ENCODE results near the gene RAB44.

Gene RAB44

DNA sequence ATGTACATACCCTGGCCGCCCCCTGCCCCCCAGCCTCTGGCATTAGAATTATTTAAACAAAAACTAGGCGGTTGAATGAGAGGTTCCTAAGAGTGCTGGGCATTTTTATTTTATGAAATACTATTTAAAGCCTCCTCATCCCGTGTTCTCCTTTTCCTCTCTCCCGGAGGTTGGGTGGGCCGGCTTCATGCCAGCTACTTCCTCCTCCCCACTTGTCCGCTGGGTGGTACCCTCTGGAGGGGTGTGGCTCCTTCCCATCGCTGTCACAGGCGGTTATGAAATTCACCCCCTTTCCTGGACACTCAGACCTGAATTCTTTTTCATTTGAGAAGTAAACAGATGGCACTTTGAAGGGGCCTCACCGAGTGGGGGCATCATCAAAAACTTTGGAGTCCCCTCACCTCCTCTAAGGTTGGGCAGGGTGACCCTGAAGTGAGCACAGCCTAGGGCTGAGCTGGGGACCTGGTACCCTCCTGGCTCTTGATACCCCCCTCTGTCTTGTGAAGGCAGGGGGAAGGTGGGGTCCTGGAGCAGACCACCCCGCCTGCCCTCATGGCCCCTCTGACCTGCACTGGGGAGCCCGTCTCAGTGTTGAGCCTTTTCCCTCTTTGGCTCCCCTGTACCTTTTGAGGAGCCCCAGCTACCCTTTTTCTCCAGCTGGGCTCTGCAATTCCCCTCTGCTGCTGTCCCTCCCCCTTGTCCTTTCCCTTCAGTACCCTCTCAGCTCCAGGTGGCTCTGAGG lies 11.5 kb upstream of the RAB44 start:
- Mint-ChIP-seq H3K27ac (peak overlapping the region; percentile 73 to 79), H3K4me1 (ENCODE audit: low read depth in 2 of 2) (peaks cover 3% of the 10 kb centered on the region in 2 donors), H3K27me3 (no peaks in the 10 kb centered on the region), H3K4me3 (peak overlapping the region in 1 of 2 donors; percentile 22), H3K36me3 (ENCODE audit: insufficient read depth) (peaks cover 61% of the 10 kb centered on the region), H3K9me3 (no peaks in the 10 kb centered on the region)
- DNase-seq = no peak
- no peak for ATAC-seq (replicated peaks)

DNA sequence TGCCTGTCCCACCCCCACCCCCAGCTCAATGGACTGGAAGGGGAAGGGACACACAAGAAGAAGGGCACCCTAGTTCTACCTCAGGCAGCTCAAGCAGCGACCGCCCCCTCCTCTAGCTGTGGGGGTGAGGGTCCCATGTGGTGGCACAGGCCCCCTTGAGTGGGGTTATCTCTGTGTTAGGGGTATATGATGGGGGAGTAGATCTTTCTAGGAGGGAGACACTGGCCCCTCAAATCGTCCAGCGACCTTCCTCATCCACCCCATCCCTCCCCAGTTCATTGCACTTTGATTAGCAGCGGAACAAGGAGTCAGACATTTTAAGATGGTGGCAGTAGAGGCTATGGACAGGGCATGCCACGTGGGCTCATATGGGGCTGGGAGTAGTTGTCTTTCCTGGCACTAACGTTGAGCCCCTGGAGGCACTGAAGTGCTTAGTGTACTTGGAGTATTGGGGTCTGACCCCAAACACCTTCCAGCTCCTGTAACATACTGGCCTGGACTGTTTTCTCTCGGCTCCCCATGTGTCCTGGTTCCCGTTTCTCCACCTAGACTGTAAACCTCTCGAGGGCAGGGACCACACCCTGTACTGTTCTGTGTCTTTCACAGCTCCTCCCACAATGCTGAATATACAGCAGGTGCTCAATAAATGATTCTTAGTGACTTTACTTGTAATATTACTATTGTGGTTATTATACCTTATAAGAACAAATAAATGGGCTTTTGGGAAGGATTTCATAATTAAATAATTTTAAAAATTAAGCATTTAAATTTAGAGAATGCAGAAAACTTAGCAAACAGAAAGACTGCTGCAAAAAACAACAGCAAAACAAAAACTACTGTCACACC lies 10.7 kb upstream of the RAB44 start:
- no peaks in the 10 kb centered on the region for H3K9me3 Mint-ChIP-seq
- ATAC-seq (replicated peaks) (no peak), DNase-seq (no peak)
- H3K4me1 Mint-ChIP-seq (ENCODE audit: low read depth in 2 of 2) = peaks cover 0 to 10% of the 10 kb centered on the region in 2 donors
- no peaks in the 10 kb centered on the region for H3K27me3 Mint-ChIP-seq
- H3K36me3 Mint-ChIP-seq (ENCODE audit: insufficient read depth) = peaks cover 53% of the 10 kb centered on the region
- H3K27ac Mint-ChIP-seq = peak overlapping the region in 1 of 2 donors; percentile 73
- H3K4me3 Mint-ChIP-seq = no peak overlapping the region

DNA sequence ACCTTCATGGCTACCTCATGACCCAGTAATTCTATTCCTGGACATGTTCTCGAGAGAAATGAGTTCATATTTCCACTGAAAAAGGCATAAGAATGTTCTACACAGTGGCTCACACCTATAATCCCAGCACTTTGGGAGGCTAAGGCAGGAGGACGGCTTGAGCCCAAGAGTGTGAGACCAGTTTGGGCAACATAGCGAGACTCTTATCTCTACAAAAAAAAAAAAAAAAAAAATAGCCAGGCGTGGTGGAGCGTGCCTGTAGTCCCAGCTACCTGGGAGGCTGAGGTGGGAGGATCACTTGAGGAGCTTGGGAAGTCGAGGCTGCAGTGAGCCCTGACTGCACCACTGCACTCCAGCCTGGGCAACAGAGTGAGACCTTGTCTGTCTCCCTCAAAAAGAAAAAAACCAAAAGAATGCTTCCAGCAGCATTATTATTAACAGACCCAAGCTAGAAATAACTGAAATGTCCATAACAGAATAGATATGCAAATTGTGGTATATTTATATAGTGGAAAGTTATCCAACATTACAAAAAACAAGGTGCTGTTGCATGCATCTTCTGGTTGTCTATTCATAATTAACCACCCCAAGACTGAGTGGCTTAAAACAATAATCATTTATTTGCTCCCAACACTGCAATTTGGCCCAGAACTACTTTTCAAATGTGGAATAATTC lies 9.4 kb upstream of the RAB44 start:
- H3K36me3 Mint-ChIP-seq (ENCODE audit: insufficient read depth) = peaks cover 43% of the 10 kb centered on the region
- no peak for ATAC-seq (replicated peaks)
- no peak for DNase-seq
- H3K4me1 Mint-ChIP-seq (ENCODE audit: low read depth in 2 of 2) = peaks cover 9 to 15% of the 10 kb centered on the region in 2 donors
- H3K9me3 Mint-ChIP-seq = no peaks in the 10 kb centered on the region
- H3K27ac Mint-ChIP-seq = peak overlapping the region in 1 of 2 donors; percentile 73
- H3K4me3 Mint-ChIP-seq = no peak overlapping the region
- no peaks in the 10 kb centered on the region for H3K27me3 Mint-ChIP-seq

DNA sequence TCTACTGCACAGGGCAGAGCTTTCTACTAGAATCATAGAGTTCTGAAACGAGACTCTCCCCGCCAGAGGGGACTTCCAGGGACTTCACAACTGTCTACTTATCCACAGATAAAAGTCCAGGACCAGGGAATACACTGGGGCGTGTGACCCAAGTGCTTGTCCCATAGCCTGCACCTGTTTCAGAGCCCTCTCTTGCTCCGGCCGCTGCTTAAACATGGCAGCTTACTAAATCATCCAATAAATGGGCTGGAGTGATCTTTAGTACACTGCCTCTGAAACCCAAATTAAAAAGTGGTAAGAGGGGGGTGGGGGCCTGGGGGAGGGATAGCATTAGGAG lies 8.9 kb upstream of the RAB44 start:
- H3K4me3 Mint-ChIP-seq = no peak overlapping the region
- peaks cover 41% of the 10 kb centered on the region for H3K36me3 Mint-ChIP-seq (ENCODE audit: insufficient read depth)
- peak overlapping the region in 1 of 2 donors; percentile 73 for H3K27ac Mint-ChIP-seq
- no peaks in the 10 kb centered on the region for H3K9me3 Mint-ChIP-seq
- no peak for ATAC-seq (replicated peaks)
- peaks cover 9 to 18% of the 10 kb centered on the region in 2 donors for H3K4me1 Mint-ChIP-seq (ENCODE audit: low read depth in 2 of 2)
- H3K27me3 Mint-ChIP-seq = no peaks in the 10 kb centered on the region
- DNase-seq = no peak

DNA sequence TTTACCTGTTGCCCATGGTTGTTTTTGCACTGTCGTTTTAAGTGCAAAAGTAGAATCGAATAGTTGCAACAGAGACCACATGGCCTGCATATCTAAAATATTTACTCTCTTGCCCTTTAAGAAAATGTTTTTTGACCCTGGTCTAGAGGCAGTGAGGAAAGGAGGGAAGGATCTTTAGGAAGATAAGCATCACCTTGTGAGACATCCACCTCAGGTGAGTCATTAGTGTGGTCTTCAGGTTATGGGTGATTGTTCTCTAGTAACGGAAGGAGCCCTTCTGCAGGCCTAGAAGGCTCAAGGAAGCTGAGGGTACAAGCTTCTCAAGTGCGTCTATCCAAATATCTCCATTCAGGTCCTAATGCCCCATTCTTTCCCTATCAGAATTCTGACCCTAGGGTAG lies 6.6 kb upstream of the RAB44 start:
- Mint-ChIP-seq H3K27me3 (no peaks in the 10 kb centered on the region), H3K27ac (peak overlapping the region in 1 of 2 donors; percentile 66), H3K4me1 (ENCODE audit: low read depth in 2 of 2) (peaks cover 9 to 18% of the 10 kb centered on the region in 2 donors), H3K36me3 (ENCODE audit: insufficient read depth) (peaks cover 25% of the 10 kb centered on the region), H3K4me3 (no peak overlapping the region), H3K9me3 (no peaks in the 10 kb centered on the region)
- no peak for DNase-seq
- peak; percentile 20 for ATAC-seq (replicated peaks)

DNA sequence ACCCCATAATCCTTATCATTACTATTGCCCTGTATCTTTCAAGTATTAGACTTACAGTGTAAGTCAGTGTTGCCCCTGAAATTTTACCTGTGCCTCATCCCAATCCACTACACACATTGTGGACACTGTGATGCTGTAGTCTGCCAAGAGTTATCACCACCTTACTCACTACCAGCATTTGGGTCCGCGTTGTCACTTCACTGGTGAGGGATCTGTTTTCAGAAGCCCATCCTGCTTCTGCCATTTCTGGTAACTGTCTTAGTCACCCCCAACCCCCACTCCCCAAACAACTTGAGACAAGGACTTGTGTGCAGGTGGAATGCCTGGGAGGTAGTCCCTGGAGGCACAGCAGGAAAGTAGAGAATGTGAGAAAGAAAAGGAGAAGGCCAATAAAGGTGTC lies 6.0 kb upstream of the RAB44 start:
- Mint-ChIP-seq H3K36me3 (ENCODE audit: insufficient read depth) (peaks cover 19% of the 10 kb centered on the region), H3K4me1 (ENCODE audit: low read depth in 2 of 2) (peaks cover 9 to 18% of the 10 kb centered on the region in 2 donors), H3K4me3 (no peak overlapping the region), H3K27me3 (no peaks in the 10 kb centered on the region), H3K27ac (peak overlapping the region in 1 of 2 donors; percentile 81), H3K9me3 (no peaks in the 10 kb centered on the region)
- ATAC-seq (replicated peaks) = no peak
- no peak for DNase-seq

DNA sequence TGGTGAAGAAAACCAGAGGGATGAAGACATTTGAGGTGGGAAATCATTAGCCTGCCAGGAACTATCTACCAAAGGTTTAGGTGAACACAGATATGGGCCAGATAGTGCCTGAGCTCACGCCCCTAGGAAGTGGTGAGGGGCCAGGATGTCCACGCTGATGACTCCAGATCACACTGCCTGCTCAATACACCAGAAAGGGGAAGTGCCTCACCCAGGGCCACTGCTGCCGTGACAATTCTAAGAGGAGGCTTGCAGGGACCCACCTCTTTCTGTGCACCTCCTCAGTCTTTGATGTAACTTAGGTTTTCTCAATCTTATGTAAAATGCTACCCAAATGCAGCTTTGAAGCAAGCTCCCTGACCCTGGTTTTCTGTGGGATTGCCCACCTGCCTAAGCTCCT lies 5.4 kb upstream of the RAB44 start:
- H3K27ac Mint-ChIP-seq = peak overlapping the region; percentile 42 to 81
- no peaks in the 10 kb centered on the region for H3K9me3 Mint-ChIP-seq
- peaks cover 19% of the 10 kb centered on the region for H3K36me3 Mint-ChIP-seq (ENCODE audit: insufficient read depth)
- peak in 1 of 3 experiments; percentile 16 for DNase-seq
- no peaks in the 10 kb centered on the region for H3K27me3 Mint-ChIP-seq
- no peak overlapping the region for H3K4me3 Mint-ChIP-seq
- peak; percentile 83 for ATAC-seq (replicated peaks)
- H3K4me1 Mint-ChIP-seq (ENCODE audit: low read depth in 2 of 2) = peaks cover 9 to 18% of the 10 kb centered on the region in 2 donors

DNA sequence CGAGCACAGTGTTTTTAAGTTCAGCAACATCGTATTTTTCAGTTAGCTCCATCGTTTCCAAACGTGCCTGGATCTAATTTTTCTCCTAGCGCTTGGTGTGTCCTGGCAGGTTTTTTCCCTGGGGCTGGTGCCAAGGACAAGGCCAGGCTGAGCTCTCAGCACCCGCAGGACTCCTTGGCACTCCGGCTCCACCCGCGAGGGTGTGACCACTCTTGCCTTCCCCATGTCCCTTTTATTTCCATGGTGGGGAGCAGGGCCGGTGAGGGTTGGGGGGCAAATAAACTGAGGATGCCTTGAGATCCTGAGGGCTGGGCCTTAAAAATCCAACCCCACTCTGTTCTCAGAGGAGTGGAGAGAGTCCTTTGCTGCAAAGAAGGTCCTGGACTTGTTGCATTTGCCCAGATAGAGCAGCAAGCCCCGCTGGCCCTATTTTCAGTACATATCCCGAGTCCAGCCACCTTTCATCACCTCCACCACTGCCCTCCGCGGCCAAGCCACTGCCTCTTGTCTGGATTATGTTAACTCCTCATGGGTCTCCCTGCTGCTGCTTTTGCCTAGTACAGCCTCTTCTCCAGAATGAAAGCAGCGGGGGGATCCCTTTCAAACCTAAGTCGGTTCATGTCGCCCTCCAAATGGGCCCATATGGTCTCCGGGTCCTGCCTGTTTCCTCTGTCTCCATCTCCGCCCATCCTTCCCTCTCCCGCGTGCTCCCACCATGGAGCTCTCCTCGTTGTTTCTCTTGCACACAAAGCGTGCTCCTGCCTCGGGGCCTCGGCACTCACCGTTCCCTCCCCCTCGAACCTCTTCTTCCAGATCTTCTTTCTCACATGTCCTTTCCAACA lies 4.5 kb upstream of the RAB44 start:
- peaks cover 0 to under 1% of the 10 kb centered on the region in 2 donors for H3K27me3 Mint-ChIP-seq
- ATAC-seq (replicated peaks) = no peak
- DNase-seq = no peak
- no peaks in the 10 kb centered on the region for H3K9me3 Mint-ChIP-seq
- H3K4me3 Mint-ChIP-seq = no peak overlapping the region
- peaks cover 12% of the 10 kb centered on the region for H3K36me3 Mint-ChIP-seq (ENCODE audit: insufficient read depth)
- peak overlapping the region; percentile 42 to 81 for H3K27ac Mint-ChIP-seq
- H3K4me1 Mint-ChIP-seq (ENCODE audit: low read depth in 2 of 2) = peaks cover 9 to 22% of the 10 kb centered on the region in 2 donors

DNA sequence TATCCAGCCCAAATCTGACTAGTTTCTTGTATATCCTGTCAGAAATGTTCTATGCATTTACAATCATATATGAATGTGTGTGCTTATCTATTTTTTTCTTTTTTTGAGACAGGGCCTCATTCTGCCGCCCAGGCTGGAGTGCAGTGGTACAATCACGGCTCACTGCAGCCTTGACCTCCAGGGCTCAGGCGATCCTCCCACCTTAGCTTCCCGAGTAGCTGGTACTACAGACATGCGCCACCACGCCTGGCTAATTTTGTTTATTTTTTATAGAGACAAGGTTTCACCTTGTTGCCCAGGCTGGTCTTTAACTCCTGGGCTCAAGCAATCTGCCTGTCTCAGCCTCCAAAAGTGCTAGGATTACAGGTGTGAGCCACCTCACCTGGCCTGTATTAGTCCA lies 3.0 kb upstream of the RAB44 start:
- peaks cover 0 to 12% of the 10 kb centered on the region in 2 donors for H3K27me3 Mint-ChIP-seq
- ATAC-seq (replicated peaks) (no peak), DNase-seq (no peak)
- no peak overlapping the region for H3K4me3 Mint-ChIP-seq
- peaks cover 9 to 25% of the 10 kb centered on the region in 2 donors for H3K4me1 Mint-ChIP-seq (ENCODE audit: low read depth in 2 of 2)
- H3K27ac Mint-ChIP-seq = no peak overlapping the region
- no peaks in the 10 kb centered on the region for H3K9me3 Mint-ChIP-seq
- H3K36me3 Mint-ChIP-seq (ENCODE audit: insufficient read depth) = peaks cover 4% of the 10 kb centered on the region

DNA sequence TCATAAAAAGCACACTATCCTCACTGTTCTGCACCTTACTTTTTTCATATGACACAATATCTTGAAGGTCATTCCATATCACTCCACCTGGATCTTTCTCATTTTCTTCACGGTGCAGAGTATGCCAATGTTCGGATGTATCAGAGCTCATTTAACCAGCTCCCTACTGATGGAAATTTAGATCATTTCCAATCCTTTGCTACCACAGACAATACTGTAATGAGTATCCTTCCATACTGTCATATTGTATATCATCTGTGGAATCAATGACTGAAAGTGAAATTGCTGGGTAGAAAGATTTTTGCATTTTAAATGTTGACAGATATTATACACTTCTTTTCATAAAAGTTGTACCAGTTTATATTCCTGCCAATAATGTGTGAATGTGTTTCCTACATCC lies 2.2 kb upstream of the RAB44 start:
- Mint-ChIP-seq H3K9me3 (no peaks in the 10 kb centered on the region), H3K27me3 (peaks cover 0 to 12% of the 10 kb centered on the region in 2 donors), H3K4me1 (ENCODE audit: low read depth in 2 of 2) (peaks cover 9 to 25% of the 10 kb centered on the region in 2 donors), H3K4me3 (no peak overlapping the region), H3K27ac (no peak overlapping the region), H3K36me3 (ENCODE audit: insufficient read depth) (peaks cover 3% of the 10 kb centered on the region)
- DNase-seq (no peak), ATAC-seq (replicated peaks) (no peak)

DNA sequence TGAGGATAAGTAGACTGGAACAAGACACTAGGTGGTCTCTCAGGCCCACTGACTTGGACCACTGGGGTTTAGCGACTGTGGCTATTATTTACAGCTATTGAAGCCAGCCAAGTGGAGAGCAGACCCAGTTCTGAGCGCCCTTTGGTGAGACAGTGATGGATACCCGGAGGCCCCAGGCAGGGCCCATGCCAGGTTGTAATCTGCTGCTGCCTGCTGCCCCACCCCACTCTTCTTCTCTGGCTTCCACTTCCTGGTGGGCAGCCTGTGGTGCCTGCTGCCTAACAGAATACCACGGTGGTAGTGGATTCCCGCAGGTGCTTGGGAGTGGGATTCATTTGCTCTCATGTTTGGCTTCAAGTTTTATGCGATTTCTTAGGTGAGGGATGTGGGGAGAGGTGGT lies 570 bp downstream of the RAB44 start:
- DNase-seq (no peak), ATAC-seq (replicated peaks) (no peak)
- Mint-ChIP-seq H3K36me3 (ENCODE audit: insufficient read depth) (peaks cover 3% of the 10 kb centered on the region), H3K9me3 (no peaks in the 10 kb centered on the region), H3K4me1 (ENCODE audit: low read depth in 2 of 2) (peaks cover 0 to 13% of the 10 kb centered on the region in 2 donors), H3K27me3 (peaks cover 0 to 18% of the 10 kb centered on the region in 2 donors), H3K4me3 (no peak overlapping the region), H3K27ac (no peak overlapping the region)

DNA sequence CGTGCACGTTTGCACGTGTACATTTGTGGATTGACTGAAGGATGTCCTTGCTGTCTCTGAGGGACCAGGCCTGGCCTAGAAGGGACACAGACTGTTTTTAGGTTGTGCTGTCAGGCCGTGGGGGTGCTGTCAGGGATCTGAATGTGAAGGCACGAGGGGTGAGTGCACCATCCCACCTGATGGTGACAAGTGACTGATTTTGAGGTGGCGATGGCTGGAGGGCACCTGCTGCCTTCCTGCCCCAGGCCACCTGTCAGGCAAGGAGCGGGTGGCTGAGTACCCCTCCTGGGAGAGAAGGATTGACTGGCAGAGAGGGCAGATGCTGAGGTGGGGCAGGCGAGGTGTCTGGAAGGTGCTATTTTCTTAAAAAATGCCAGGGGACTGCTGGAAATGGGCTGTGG lies 1.2 kb downstream of the RAB44 start:
- peaks cover 0 to 25% of the 10 kb centered on the region in 2 donors for H3K27me3 Mint-ChIP-seq
- H3K27ac Mint-ChIP-seq = no peak overlapping the region
- DNase-seq = no peak
- peaks cover 0 to 10% of the 10 kb centered on the region in 2 donors for H3K4me1 Mint-ChIP-seq (ENCODE audit: low read depth in 2 of 2)
- no peak overlapping the region for H3K4me3 Mint-ChIP-seq
- ATAC-seq (replicated peaks) = no peak
- H3K9me3 Mint-ChIP-seq = no peaks in the 10 kb centered on the region
- no peaks in the 10 kb centered on the region for H3K36me3 Mint-ChIP-seq (ENCODE audit: insufficient read depth)

DNA sequence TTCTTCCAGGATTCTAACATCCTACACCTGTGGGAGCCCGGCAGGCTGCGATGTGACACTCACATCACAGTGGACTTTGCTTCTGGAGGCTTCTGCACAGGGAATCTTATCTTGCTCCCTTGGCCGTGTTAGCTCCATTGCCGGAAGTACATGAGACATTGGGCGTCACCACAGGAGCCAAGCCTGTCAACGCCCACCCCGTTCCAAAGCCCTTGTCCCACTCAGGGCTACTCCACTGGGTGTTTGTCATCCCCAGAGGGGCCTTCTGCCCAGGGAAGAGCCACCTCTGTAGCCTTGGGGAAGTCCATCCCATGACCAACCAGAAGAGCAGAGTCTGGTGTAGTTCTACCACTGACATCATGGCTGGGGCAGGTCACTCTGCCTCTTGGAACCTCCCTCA lies 1.7 kb downstream of the RAB44 start:
- Mint-ChIP-seq H3K9me3 (no peaks in the 10 kb centered on the region), H3K4me1 (ENCODE audit: low read depth in 2 of 2) (peaks cover 0 to 10% of the 10 kb centered on the region in 2 donors), H3K4me3 (no peak overlapping the region), H3K36me3 (ENCODE audit: insufficient read depth) (no peaks in the 10 kb centered on the region), H3K27ac (no peak overlapping the region), H3K27me3 (peaks cover 0 to 28% of the 10 kb centered on the region in 2 donors)
- no peak for DNase-seq
- ATAC-seq (replicated peaks) = no peak
